Globus pallidus (tissue), 1 donor: ENCODE measurements around the gene ADCY9.
"Not testable (repeated sequence)": the region's sequence is repeated elsewhere in the genome, so short reads cannot be mapped to it uniquely, and the experiment has no call there.

ENCODE experiments used
- DNase-seq: peaks from one replicate; pipeline ENCODE4 v3.0.0-alpha.2; 2015; ENCODE audit warnings: low spot score

Gene ADCY9

GRCh38 chr16:3950343-3951193 is 165.7 kb downstream of the ADCY9 start:
- DNase-seq, result no peak

- no peak for DNase-seq
Measured at GRCh38 chr16:3949946-3950342, 166.3 kb downstream of the ADCY9 start.

GRCh38 chr16:3949287-3949686 is 167.0 kb downstream of the ADCY9 start:
- no peak for DNase-seq

GRCh38 chr16:3948378-3948995 is 167.8 kb downstream of the ADCY9 start:
- DNase-seq, result no peak

DNA sequence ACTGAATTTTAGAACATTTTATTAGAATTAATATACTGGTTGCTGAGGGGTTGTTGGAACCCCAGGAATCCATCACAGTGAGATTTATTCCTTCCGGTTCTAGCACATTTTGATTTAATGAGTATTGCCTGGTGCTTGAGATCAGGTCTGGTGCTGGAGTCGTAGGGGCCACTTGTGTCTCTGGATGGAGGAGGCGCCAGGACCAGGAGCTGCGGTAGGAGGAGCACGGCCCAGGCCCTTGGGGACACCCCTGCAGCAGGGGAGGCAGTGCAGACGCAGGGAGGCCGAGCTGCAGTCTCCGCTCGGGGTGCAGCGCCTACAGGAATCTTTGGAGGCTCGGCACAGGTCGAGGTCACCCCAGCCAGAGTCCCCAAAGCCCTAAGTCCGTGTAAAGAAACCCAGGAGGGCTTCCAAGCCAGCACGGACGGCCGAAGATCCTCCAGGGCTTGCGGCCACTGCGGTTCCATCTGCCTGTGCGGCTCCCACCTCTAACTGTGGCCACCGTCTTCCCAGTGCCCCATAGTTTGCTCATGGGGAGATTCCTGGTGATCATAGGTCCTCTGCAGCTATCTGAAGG is 169.6 kb downstream of the ADCY9 start:
- no peak for DNase-seq

GRCh38 chr16:3945751-3946603 is 170.3 kb downstream of the ADCY9 start:
- no peak for DNase-seq

GRCh38 chr16:3944457-3944856 is 171.8 kb downstream of the ADCY9 start:
- DNase-seq, result not testable (repeated sequence)

DNA sequence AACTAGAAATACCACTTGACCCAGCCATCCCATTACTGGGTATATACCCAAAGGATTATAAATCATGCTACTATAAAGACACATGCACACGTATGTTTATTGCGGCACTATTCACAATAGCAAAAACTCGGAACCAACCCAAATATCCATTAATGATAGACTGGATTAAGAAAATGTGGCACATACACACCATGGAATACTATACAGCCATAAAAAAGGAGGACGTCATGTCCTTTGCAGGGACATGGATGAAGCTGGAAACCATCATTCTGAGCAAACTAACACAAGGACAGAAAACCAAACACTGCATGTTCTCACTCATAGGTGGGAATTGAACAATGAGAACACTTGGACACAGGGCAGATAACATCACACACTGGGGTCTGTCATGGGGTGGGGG is 174.1 kb downstream of the ADCY9 start:
- DNase-seq, result not testable (repeated sequence)

GRCh38 chr16:3938843-3939624 is 177.2 kb downstream of the ADCY9 start:
- no peak for DNase-seq

DNA sequence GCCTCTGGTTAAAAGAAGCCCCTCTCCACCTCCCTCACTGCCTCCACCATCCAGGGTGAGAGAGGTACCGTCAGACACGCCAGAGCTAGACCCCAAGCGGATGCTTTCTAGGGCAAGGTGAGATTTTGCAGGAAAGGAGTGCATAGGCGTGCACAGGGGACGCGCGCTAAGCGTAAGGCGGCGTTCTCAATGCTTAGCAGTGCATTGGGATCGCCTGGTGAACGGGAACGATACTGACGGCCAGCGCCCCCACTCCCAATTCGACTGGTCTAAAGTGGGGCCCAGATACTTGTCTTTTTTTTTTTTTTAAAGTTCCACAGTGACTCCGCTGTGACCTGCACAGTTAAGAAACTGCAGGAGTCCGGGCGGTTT is 177.8 kb downstream of the ADCY9 start:
- DNase-seq, result no peak

DNA sequence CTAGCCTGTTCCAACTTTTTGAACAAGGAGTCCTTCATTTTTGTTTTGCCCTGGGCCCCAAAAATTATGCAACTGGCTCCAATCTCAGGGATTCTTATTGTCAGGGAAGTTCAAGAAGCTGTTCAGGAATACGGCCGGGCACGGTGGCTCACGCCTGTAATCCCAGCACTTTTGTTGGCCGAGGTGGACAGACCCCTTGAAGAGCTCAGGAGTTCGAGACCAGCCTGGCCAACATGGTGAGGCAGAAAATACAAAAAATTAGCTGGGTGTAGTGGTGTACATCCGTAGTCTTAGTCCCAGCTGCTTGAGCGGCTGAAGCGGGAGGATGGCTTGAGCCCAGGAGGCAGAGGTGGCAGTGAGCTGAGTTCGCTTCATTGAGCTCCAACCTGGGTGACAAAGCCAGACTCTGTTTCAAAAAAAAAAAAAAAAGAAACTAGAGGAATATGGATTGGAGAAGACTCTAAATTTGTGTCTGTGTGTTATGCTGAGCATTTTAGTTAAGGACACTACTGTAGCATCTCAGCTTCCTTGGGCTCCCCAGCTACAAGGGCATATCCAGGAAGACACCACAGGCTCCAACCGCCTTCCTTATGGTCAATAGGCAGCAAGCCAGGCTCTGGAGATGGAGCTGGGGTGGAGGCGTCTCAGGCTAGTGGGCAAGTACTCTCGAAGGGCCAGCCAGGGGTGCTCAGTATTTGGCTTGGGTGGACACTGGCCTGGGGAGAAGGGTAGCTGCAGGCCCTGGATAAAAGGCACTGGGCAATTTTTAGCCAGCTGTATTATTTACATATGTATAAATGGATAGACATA is 179.0 kb downstream of the ADCY9 start:
- no peak for DNase-seq

- no peak for DNase-seq
Measured at GRCh38 chr16:3935921-3936320, 180.3 kb downstream of the ADCY9 start.

DNA sequence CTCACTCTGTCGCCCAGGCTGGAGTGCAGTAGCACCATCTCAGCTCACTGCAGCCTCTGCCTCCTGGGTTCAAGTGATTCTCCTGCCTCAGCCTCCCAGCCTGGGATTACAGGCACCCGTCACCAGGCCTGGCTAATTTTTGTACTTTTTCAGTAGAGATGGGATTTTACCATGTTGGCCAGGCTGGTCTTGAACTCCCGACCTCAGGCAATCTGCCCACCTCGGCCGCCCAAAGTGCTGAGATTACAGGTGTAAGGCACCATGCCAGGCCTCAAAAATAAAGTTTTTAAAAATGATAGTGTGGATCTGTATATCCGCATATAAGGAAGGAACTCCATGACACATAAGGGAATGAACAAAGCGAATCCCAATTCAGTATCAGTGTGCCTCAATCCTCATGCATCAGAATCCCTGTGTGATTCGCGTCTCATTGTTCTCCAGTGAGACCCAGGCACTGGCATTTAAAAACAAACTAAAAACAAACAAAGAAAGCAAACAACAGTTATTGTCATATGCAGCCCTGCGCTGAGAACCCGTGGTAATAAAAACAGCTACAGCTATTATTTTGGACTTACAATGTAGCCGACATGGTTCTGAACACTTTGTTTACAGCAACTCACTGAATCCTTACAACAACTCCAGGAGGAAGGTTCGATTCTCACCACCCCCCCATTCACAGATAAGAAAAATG is 181.6 kb downstream of the ADCY9 start:
- DNase-seq, result no peak

GRCh38 chr16:3927147-3927546 is 189.1 kb downstream of the ADCY9 start:
- DNase-seq, result not testable (repeated sequence)

DNA sequence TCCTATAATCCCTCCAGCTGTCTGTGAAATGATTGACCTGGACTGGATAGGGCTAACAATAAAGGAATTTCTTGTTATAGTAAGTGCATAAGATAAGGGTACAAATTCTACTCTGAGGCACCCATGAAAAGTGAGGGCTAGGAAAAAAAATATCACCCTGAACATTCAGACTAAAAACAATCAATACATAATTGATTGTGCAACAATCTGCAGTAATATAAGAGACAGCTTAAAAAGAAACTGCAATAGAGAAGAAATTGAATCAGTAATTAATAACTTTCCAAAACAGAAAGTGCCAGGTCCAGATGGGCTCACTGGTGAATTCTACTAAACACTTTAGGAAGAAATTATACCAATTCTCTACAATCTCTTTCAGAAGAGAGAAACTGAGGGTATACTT is 191.5 kb downstream of the ADCY9 start:
- no peak for DNase-seq

DNA sequence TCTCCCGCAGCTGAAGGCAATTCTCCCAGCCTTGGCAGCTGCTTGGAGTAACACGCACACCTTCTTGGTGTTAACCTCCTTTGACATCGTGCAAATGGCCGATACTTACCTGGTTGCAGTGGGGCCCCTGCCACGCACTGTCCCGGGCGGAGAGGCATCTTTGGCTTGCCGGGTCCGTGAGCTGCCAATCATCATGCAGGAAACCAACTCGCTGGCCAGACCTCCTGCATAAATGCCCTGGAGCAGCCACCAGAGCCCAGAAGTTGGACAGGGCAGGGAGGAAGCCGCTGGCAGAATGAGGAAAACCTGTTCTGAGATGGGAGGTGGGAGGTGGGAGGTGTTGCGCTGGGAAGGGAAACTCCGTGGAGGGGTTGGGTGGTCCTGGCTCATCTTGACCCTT is 194.0 kb downstream of the ADCY9 start:
- no peak for DNase-seq

GRCh38 chr16:3920206-3920605 is 196.0 kb downstream of the ADCY9 start:
- DNase-seq, result no peak

GRCh38 chr16:3919413-3919812 is 196.8 kb downstream of the ADCY9 start:
- no peak for DNase-seq

GRCh38 chr16:3915426-3916260 is 200.6 kb downstream of the ADCY9 start:
- no peak for DNase-seq
